Stimulated activated CD8-positive, alpha-beta memory T cell treated with anti-CD3 and anti-CD28 coated beads, Interleukin-12 subunit alpha, Interleukin-12 subunit beta, amount 100 ng/mL, for 4 hours (primary cell): ENCODE results near the gene DOC2A.

Experiments
- DNase-seq: peaks from one replicate; pipeline ENCODE4 v3.0.0-alpha.2; 2020; ENCODE audit warnings: low read depth

DOC2A gene

DNA sequence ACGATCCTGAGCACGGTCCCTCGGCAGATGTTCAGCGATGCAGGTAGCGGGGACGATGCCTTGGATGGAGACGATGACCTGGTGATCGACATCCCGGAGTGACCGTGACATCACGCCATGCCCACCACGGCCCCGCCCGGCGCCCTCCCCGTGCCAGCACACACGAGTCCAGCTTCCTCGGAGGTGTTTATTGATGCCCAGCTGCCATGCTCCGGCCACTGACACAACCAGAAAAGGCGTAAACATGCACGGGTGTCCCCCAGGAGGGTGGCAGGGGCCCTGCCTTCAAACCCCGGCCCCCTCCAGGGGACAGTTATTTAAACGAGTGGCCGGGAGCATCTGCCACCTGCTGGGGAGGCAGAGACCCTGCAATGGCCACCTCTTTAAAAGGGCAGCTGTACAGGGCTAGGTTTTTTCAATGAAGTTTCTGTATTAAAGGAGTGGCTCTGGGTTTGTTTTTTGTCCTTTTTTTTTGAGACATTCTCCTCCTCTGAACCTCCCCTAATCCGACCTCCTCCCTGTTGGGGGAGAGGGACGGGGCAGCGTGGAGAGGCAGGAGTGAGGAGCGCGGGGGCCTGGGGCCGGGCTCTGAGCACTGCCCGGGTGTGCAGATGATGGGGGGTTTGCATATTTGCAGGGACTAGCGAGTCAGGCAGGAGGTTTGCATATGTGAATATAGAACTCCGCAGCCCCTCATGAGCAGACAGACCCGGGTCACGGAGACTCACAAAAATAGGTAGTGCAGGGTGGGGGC is 5.3 kb downstream of the DOC2A start:
- DNase-seq: no peak

DNA sequence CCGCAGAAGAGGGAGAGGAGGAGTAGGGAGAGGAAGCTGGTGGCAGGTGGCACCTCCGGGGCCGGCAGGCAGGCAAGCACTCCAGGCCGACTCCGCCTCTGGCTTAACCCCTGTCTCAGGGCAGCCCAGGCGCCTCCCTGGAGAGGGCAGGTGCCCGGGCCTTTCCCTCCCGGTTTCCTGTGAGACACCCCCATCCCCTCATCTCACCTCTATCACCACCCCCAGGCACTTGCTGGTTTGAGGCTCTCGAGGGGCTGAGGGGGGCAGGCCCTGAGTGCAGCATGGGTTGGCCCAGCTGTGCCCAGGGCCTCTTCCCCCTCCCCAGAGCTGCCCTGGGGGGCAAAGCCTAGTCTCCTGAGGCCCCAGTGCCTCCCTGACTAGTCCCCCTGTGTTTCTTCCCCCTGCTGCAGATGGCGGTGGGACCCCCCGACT is 6.0 kb downstream of the DOC2A start:
- no peak for DNase-seq

DNA sequence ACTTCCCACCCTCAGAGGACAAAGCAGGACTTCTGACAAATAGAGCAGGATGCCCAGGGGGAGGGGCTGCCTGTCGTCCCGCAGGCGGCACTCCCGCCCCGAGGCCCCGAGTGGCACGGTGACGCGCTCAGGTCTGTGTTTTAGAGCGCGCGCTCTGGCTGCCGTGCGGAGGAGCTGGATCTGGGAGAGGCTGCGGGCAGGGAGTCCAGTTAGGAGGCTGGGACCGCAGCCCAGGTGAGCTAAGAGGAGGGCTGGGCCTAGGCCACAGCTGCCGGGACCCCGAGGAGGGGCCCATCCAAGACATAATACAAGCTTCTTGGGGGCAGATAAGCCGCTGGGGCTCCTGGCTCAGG is 6.4 kb downstream of the DOC2A start:
- no peak for DNase-seq

DNA sequence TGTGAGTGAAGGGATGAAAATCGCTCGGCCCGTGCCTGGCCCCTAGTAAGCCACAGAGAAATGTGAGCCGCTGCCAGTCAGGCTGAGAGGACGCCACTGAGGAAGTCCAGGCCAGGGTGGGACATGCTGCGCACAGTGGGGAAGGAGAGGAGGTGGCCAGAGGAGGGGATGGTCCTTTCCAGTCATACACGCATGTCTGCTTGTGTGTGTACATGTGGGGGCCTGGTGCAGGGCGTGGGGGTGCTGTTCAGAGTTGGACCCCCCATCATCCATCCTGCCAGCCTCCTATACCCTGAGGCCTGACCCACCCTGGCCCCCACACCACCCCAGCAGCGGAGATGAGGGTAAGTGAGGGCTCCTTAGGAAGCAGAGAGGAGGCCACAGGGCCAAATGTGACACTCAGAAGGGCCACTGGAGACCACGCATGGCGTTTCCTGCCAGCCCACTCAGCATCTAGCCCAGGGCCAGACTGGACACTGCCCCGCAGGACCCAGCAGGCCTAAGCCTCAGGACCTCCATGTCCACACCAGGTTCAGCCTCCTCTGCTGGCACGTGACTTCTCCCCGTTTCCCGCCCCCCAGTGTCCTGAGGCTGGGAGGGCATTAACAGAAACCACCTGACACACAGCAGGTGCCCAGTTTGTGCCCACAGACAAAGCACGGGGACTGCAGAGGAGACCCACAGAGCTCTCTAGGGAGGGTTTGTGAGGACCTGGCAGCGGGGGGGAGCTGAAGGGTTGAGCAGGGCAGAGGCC is 7.0 kb downstream of the DOC2A start:
- DNase-seq: no peak

DNA sequence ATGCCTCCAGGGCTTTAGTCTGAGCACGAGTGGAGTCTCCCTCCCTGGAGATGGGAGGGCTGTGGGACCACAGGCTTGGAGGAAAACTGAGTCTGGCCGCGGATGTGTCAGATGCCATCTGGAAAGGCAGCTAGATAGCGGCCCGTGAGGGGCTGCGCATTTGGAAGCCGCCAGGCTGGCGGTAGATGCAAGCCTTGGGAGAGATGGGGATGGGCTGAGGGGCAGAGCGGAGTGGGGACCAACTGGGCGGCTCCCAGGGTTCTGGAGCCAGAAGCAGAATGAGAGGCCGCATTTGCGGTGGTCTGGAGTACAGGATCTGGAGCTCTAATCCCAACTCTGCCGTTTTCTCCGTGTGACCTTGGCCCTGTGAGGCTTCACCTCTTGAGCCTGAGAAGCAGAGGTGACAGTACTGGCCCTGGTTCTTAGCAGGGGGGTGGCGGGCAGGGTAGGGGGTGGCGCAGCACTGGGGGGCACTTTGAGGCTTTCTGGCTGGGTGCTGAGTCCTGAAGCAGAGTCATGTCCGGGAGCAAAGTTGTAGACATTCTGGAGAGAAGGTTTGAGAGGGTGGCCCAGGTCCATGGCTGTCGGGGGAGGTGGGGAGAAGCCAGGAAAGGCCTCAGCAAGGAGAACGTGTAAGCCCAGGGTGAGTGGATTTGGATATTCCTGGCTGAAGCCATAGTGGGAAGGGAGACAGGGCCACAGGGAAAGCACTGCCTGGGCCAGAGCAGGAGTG is 8.0 kb downstream of the DOC2A start:
- DNase-seq: no peak

DNA sequence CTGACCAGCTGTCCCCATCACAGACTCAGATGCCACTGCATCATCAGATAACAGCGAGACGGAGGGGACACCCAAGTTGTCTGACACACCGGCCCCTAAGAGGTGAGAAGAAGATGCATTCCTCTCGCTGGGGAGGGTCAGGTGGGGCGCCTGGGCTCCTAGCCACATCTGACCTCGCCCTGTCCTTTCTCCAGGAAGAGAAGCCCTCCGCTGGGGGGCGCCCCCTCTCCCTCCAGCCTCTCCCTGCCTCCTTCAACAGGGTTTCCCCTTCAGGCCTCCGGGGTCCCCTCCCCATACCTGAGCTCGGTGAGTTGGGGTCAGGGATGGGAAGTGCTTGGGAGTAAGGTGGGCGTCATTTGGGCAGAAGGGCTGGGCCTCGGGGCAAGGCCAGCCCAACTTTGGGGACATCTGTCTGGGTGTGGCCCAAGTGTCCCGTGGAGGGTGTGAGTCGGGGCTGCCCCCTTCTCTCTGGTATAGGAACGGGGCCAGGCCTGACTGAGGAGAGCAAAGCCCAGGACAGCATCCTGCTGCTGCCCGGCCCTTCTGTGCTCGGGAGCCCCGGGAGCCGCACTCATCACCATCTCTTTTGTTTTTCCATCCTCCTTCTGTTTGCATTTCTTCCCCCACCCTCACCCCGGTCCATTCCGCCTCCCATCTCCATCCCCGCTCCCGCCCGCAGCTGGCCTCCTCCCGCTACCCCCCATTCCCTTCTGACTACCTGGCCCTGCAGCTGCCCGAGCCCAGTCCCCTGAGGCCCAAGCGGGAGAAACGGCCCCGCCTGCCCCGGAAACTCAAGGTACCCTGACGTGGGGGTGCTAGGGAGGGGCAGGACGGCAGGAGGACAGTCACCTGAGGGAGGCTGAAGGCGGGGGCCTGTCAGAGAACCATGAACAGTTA is 9.8 kb downstream of the DOC2A start:
- no peak for DNase-seq

DNA sequence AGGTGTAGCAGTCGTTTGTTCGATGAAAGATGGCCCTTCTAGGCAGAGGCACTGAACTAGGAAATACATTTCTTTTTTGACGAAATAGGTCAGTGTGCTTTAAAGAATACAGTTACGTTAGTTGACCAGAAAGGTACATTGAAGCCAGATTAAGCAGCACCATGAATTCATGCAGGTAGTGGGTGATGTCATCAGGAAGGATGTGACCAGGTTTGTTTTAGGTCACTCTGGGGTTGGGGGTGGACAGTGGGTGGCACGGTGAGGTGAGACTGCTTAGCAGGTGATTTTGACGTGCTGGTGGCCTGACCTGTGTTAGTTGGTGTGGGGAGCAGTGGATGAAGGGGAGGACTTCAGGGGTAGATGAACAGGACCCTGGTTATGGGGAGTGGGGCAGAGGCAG is 11.2 kb downstream of the DOC2A start:
- DNase-seq: no peak

DNA sequence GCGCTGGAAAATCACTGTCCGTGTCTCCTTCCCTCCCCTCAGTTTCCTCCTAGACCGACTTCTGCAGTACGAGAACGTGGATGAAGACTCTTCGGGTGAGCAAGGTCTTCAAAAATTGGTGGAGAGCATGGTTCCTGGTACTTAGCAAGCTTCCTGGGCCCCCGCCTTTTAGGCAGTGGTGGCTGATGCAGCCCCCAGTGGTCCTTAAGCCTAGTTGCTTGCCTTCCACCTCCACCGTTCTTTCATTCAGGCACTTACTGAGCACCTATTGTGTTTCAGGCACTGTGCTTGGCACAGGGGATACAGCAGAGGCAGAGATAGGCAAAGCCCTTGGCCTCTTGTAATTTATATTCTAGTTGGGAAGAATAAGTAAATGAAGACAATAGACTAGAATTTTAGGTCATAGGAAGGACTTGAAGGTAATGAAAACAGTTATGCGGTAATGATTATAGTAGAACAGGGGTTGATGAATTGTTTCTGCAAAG is 14.0 kb downstream of the DOC2A start:
- no peak for DNase-seq

DNA sequence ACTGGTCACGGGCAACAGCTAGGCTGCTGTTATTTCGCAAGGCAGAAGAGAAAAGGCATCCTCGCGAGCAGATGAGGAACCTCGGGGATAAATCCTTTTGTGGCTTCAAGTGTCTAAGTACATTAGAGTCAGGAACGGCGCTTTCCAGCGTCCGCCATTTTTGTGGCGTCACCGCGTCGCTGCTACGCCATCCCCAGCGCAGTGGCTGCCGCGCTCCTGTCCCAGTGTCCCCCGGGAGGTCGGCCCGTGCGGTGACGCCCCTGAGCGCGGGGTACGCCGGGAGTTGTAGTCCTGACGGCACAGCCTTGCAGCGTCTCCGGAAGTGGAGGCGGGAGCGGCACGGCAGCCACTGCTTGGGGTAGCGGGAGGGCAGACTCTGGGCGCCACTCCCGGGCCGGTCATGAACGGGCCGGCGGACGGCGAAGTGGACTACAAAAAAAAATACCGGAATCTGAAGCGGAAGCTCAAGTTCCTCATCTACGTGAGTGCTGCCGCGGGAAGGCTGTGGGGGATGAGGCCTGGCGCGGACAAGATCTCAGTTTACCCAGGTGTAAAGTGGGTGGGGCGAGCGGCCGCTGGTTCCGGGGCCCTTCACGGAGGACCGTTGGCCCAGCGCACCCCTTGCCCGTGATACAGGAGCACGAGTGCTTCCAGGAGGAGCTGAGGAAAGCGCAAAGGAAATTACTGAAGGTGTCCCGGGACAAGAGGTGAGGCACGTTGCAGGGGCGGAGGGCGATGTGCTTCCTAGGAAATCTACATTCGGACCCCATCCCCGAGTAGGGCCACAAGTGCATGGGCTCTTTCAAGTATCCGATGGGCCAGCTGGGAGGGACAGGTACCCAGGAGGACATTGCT is 14.7 kb downstream of the DOC2A start, which contains the start of gene INO80E:
Gene INO80E (plus strand): TSS at position 331 of the 855 bp plus-strand sequence. CDS start 70 bp downstream, at position 401.
- peak; percentile 99 for DNase-seq

DNA sequence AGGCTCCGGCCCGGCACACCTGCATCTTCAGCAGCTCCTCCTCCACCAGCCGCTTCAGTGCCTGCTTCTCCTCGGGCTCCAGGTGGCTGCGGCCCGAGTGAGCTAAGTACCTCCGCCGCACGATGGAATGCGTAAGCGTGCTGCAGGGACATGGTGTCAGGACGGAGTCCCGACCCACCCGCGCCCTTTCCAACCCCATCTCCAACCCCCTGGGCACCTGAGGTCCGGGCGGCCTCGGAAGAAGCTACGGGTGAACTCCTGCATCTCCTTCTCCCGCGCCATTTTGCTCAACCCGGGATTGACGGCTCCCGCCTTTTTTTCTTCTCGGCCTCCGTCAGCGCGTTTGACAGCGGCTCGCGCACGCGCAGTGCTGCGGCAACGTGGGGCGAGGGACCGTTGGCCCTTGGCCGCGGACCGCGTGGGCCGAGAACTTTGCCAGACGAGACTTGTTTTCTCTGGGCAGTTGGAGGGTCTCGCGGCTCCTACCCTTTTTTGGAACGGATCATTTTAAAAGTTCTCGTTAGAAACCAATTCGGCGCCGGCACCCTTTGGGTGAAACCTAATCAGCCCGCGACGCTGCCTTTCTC is 15.4 kb downstream of the DOC2A start, which contains the start of gene HIRIP3:
Gene HIRIP3 (minus strand): TSS at position 294 of the 587 bp plus-strand sequence. CDS start 12 bp downstream, at position 282.
- peak; percentile 77 for DNase-seq

DNA sequence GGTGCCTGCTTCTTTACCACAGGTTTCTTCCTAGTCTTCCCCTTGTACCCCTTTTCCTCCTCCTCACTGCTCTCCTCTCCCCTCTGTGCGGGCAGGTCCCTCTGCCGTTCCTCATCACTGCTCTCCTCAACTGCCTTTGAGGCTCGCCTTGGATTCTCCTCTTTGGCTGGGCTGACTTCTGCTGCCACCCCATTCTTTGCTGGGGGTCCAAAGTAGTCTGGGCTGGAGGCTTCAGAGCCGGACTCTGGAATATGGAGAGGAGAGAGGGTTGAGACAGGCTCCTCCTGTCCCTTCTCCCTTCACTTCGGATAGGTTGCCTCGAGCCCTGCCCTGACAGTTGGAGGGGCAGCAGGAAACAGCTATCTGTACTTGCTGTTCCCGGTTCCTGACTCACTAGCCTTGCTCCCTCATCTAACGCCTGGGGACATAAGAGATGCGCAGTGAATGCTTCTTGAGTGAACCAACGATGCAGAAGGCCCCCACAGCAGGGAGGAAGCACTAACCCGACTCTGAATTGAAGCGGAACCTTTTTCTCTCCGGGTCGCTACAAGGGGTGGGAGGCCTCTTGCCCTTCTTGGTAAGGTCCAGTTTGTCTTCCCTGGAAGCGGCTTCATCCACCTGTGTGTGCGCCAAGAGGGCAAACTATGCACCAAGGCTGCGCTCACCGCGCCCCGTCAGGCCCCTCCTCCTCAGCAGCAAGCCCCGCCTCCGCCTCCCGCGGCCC is 16.1 kb downstream of the DOC2A start:
- peak; percentile 48 for DNase-seq

DNA sequence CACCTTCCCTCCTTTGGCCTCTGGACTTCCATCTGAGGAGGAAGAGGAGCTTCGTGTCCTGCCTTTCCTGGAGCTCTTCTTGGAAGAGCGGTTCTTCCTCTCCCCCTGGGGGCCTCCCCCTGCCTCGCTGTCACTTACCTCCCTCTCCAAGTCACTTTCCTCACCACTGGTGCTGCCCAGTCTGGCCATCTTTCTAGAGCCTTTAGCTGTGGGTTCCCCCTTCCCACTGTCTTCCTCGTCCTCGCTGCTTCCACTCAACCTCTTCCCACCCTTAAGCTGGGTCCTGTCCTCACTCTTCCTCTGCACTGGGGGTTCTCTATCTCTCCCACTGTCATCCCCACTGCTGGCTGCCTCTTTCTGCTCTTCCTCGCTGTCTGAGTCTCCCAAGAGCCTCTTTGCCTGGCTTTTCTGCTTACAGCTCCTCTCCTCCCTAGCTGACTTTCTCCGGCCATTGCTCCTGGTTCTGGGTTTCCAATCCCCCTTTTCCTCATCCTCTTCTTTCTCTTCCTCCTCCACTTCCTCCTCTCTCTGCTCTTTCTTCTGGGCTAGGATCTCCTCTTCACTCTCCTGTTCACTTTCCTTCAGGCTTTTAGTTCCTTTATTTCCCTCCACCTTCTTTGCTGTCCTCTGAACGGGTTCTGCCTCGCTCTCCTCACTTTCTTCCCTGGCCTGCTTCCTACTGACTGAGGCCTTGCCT is 16.8 kb downstream of the DOC2A start:
- no peak for DNase-seq

DNA sequence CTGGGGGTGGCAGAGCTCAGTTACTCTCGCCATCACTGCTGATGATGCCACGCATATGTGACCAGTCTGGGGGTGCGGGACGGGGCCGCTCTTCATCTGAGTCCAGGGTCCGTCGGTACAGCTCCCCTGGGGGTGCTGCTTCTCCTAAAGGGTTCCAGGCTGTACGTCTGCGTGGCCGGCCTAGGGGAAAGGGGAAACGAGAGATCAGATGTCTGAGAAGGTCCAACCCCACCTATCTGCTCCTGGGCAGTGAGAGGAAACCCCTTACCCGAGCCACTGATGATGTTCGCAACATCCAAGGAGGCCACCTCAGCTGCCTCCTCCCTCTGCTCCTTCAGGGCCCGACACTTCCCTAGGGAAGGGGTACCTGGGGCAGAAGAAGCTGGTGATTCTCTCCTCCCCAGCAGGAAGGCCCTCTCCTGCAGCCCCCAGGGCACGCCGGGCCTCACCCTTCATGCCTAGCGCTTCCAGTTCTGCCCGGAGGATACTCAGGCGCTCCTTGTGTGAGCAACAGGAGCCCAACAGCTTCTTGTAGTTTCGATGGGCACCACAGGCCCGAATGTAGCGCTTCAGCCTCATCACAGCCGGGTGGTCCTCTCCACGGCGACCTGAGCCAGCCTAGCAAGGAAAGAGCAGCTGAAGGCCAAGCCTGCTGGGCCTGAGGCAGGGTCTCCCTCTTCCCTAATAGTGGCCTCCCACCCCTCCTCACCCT is 17.5 kb downstream of the DOC2A start:
- no peak for DNase-seq

DNA sequence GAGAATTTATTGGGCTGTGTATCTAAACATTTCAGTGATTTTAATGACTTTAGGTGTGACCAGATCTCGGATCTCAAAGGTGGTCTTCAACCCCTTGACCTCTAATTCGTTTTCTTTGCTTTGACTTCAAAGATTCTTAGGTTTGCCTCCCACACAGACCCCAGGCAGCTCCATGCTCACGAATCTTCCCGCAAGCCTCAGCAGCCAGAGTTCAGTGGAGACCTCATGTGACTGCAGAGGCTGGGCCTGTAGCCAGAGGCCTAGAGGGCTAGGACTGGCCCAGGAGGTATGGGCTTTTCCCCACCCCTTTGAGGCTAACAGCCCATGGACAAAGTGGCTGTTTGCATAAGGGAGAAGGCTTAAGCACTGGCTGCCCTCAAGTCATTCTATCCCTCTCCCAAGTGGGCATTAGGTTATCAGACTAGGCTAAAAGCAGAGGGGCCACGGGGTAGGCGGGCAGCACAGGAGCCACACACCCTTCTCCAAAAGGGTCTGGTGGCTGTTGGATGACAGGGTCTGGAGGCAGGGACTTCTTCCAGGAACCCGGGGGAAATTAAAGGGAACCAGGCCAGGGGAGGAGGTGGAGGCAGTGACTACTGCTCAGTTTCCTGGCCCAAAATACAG is 18.4 kb downstream of the DOC2A start:
- DNase-seq: no peak

DNA sequence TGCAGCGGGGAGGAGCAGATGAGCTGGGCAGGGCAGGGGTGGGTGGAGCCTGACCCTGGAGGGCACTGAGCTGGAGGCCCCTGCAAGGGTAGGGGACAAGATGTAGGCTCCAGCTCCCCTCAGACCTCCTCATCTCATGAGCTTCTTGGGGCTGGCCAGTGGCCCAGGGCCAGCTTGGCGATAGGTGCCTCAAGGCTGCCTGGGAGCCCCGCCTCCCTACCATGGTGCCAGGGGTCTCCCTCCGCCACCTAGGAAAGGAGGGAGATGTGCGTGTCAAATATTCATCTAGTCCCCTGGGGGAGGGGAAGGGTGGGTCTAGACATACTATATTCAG is 19.3 kb downstream of the DOC2A start:
- no peak for DNase-seq

DNA sequence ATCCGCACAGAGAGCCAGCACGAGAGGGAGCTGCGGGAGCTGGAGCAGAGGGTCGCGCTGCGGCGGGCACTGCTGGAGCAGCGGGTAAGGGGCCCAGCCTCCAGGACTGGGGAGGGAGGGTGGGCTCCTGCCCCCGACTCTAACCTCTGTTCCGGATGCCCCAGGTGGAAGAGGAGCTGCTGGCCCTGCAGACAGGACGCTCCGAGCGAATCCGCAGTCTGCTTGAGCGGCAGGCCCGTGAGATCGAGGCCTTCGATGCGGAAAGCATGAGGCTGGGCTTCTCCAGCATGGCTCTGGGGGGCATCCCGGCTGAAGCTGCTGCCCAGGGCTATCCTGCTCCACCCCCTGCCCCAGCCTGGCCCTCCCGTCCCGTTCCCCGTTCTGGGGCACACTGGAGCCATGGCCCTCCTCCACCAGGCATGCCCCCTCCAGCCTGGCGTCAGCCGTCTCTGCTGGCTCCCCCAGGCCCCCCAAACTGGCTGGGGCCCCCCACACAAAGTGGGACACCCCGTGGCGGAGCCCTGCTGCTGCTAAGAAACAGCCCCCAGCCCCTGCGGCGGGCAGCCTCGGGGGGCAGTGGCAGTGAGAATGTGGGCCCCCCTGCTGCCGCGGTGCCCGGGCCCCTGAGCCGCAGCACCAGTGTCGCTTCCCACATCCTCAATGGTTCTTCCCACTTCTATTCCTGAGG is 19.8 kb downstream of the DOC2A start:
- no peak for DNase-seq

DNA sequence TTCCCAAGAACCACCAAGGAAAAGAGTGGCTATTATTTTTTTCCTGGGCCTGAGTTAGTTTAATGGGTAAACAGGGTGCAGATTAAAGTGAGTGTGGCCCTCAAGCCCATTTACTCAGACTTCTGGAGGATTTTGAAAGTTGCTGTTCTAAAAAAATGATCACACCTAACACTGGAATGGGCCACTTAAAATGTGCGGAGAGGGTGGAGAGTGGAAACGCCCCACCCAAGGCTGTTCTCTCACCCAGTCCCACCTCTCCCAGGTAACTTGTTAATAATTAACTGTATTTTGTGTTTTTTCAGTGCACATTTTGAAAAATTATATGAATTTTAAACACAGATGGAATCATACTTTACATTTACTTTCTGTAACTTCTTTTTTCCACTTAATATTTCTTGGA is 20.8 kb downstream of the DOC2A start:
- DNase-seq: no peak
